ENCODE measurements around the gene SNAPC4.

DNA sequence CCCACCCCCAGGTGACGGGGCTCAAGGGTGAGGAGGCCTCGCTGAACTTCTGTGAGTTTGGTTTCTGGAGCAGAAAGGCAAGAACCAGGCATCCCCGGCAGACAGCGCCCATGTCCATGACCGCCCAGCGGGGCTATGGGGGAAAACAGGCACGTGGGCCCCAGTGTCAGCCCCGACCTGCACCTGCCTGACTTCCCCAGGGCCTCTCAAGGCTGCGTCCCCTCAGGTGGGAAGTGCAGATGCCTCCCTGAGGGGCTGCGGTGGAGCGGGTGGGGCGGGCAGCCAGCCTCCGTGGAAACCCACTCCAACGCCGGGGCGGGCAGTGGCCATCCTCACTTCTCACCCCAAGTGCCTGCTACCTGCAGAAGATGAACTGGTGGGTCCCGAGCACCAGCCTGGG is 19.6 kb downstream of the SNAPC4 start:
- TF ChIP-seq, protein P1, sequence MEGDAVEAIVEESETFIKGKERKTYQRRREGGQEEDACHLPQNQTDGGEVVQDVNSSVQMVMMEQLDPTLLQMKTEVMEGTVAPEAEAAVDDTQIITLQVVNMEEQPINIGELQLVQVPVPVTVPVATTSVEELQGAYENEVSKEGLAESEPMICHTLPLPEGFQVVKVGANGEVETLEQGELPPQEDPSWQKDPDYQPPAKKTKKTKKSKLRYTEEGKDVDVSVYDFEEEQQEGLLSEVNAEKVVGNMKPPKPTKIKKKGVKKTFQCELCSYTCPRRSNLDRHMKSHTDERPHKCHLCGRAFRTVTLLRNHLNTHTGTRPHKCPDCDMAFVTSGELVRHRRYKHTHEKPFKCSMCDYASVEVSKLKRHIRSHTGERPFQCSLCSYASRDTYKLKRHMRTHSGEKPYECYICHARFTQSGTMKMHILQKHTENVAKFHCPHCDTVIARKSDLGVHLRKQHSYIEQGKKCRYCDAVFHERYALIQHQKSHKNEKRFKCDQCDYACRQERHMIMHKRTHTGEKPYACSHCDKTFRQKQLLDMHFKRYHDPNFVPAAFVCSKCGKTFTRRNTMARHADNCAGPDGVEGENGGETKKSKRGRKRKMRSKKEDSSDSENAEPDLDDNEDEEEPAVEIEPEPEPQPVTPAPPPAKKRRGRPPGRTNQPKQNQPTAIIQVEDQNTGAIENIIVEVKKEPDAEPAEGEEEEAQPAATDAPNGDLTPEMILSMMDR (IDR thresholded peaks at IDR 0.05): no peak
- no peak for TF ChIP-seq POLR2A (IDR thresholded peaks at IDR 0.05)
